GM23338 (cell line): Measurements from ENCODE around the gene IL2. TPM values are rescaled to one million over a fixed set of nuclear protein-coding genes. Genes with fewer than 3 reads are reported as not detected.

Experiments
- ATAC-seq: fragments of 200-7000 bp; cut with Tn5 transposase; 3 replicates; pipeline ENCODE4 v1.9.1; 2020
- DNase-seq: peaks from one replicate; pipeline ENCODE4 v3.0.0-alpha.2; 2015; ENCODE audit warnings: low spot score
- H2AFZ ChIP-seq: fragments of 200-600 bp; sonication (generic); 2 replicates; pipeline ENCODE4 v1.8.0; 2016; ENCODE audit warnings: antibody characterized with exemption, mild to moderate bottlenecking, moderate library complexity
- H3F3A ChIP-seq: fragments of 200-600 bp; sonication (generic); replicated peaks from 2 replicates; pipeline ENCODE4 v1.8.0; 2017; ENCODE audit warnings: antibody characterized with exemption, mixed run types, low read depth
- H3K27ac ChIP-seq: fragments of 200-600 bp; sonication (generic); 2 replicates; pipeline ENCODE4 v1.6.1; 2016; ENCODE audit warnings: low read depth
- H3K27me3 ChIP-seq: fragments of 200-600 bp; sonication (generic); 2 replicates; pipeline ENCODE4 v1.8.0; 2016; ENCODE audit warnings: mild to moderate bottlenecking, mixed run types, moderate library complexity; ENCODE audit not compliant: insufficient read depth
- H3K36me3 ChIP-seq: fragments of 200-600 bp; sonication (generic); 2 replicates; pipeline ENCODE4 v1.8.0; 2016; ENCODE audit warnings: mild to moderate bottlenecking; ENCODE audit not compliant: insufficient read depth
- H3K4me1 ChIP-seq: fragments of 200-600 bp; sonication (generic); 2 replicates; pipeline ENCODE4 v1.8.0; 2016; ENCODE audit warnings: mild to moderate bottlenecking, moderate library complexity; ENCODE audit not compliant: insufficient read depth
- H3K4me2 ChIP-seq: fragments of 200-600 bp; sonication (generic); 2 replicates; pipeline ENCODE4 v1.7.1; 2017; ENCODE audit warnings: mixed run types
- H3K4me3 ChIP-seq: fragments of 200-600 bp; sonication (generic); 2 replicates; pipeline ENCODE4 v1.6.1; 2016; ENCODE audit warnings: mixed run types
- H3K79me2 ChIP-seq: fragments of 200-600 bp; sonication (generic); replicated peaks from 2 replicates; pipeline ENCODE4 v1.8.0; 2017; ENCODE audit warnings: mild to moderate bottlenecking; ENCODE audit not compliant: insufficient read depth
- H3K9me2 ChIP-seq: fragments of 200-600 bp; sonication (generic); 2 replicates; pipeline ENCODE4 v1.8.0; 2017; ENCODE audit not compliant: insufficient read depth
- H4K20me1 ChIP-seq: fragments of 200-600 bp; sonication (generic); replicated peaks from 2 replicates; pipeline ENCODE4 v1.8.0; 2017; ENCODE audit warnings: mild to moderate bottlenecking; ENCODE audit not compliant: insufficient read depth
- H3K27ac Mint-ChIP-seq: 2 replicates; pipeline ENCODE4 v1.8.0; 2020; ENCODE audit warnings: inconsistent platforms, mild to moderate bottlenecking, moderate library complexity, mixed read lengths
- H3K27me3 Mint-ChIP-seq: 3 replicates; pipeline ENCODE4 v1.8.0; 2022; ENCODE audit warnings: low read depth, mild to moderate bottlenecking, moderate library complexity, mixed read lengths, inconsistent platforms; ENCODE audit not compliant: insufficient read depth, poor library complexity
- H3K36me3 Mint-ChIP-seq: 3 replicates; pipeline ENCODE4 v1.8.0; 2021; ENCODE audit warnings: low read depth, mild to moderate bottlenecking, inconsistent platforms, moderate library complexity, mixed read lengths
- H3K4me1 Mint-ChIP-seq: 3 replicates; pipeline ENCODE4 v1.8.0; 2020; ENCODE audit warnings: mild to moderate bottlenecking, inconsistent platforms, mixed read lengths
- H3K4me3 Mint-ChIP-seq: 3 replicates; pipeline ENCODE4 v1.8.0; 2021; ENCODE audit warnings: moderate library complexity, mild to moderate bottlenecking, inconsistent platforms, mixed read lengths
- H3K9me3 Mint-ChIP-seq: 3 replicates; pipeline ENCODE4 v1.8.0; 2020; ENCODE audit warnings: moderate library complexity, mild to moderate bottlenecking, inconsistent platforms, mixed read lengths
- CREB1 ChIP-seq: fragments of 250-450 bp; sonication (Bioruptor Pico); IDR thresholded peaks from 2 replicates; pipeline ENCODE4 v1.5.0; 2020; ENCODE audit warnings: low read depth, mild to moderate bottlenecking, moderate library complexity
- CTCF ChIP-seq, 2 experiments: fragments of 200-600 bp in 1 of 2; sonication (generic) in 1 of 2; conservative IDR thresholded peaks; 2 replicates each; pipeline versions ENCODE4 v1.5.1 to v1.6.1; 2016 to 2017; ENCODE audit warnings: antibody characterized with exemption in 2 of 2, low read depth in 2 of 2, mild to moderate bottlenecking in 2 of 2, moderate library complexity in 1 of 2
- ETS1 ChIP-seq: IDR thresholded peaks from 2 replicates; pipeline ENCODE4 v1.6.1; 2016; ENCODE audit warnings: antibody characterized with exemption
- EZH2phosphoT487 ChIP-seq: fragments of 200-600 bp; sonication (generic); IDR thresholded peaks from one replicate; pipeline ENCODE4 v1.8.1; 2018; ENCODE audit warnings: antibody characterized with exemption; ENCODE audit not compliant: unreplicated experiment
- JUNB ChIP-seq: IDR thresholded peaks from one replicate; pipeline ENCODE4 v1.6.1; 2016; ENCODE audit warnings: antibody characterized with exemption; ENCODE audit not compliant: unreplicated experiment
- NANOG ChIP-seq: IDR thresholded peaks from 2 replicates; pipeline ENCODE4 v1.6.1; 2016; ENCODE audit warnings: antibody characterized with exemption, borderline replicate concordance
- POLR2AphosphoS5 ChIP-seq: IDR thresholded peaks from 2 replicates; pipeline ENCODE4 v1.6.1; 2016; ENCODE audit warnings: antibody characterized with exemption, low read depth
- REST ChIP-seq: IDR thresholded peaks from one replicate; pipeline ENCODE4 v1.6.1; 2018; ENCODE audit warnings: antibody characterized with exemption; ENCODE audit not compliant: unreplicated experiment
- ZNF114 ChIP-seq: fragments of 250-450 bp; sonication (Bioruptor Pico); IDR thresholded peaks from 2 replicates; pipeline ENCODE4 v1.5.0; 2020; ENCODE audit warnings: mild to moderate bottlenecking, moderate library complexity
- ZNF331 ChIP-seq: fragments of 250-450 bp; sonication (Bioruptor Pico); IDR thresholded peaks from 2 replicates; pipeline ENCODE4 v1.5.0; 2020; ENCODE audit warnings: low read depth, mild to moderate bottlenecking, moderate library complexity
- polyA plus RNA-seq: library from polyadenylated mRNA; unstranded; fragments of >200 nt; fragmentation: Nextera tagmentation; extraction: Ambion mirVana; gene quantifications from 2 replicates; pipeline ENCODE4 v1.2.1, GENCODE V29; 2016
- total RNA-seq: library from RNA; depleted of rRNA; stranded (reverse); fragments of >200 nt; shearing (Covaris generic); gene quantifications from 2 replicates; pipeline ENCODE4 v1.2.3, GENCODE V29; 2014

Gene IL2
- total and polyA plus RNA-seq, 2 experiments from 2014 or later: not detected

GRCh38 chr4:122434285-122434684, 22.2 kb downstream of the IL2 start (continued):
- TF ChIP-seq POLR2AphosphoS5 (no peak), REST (no peak), EZH2phosphoT487 (no peak), ETS1 (no peak)

GRCh38 chr4:122431351-122431750, 25.2 kb downstream of the IL2 start:
- no peaks in the 10 kb centered on the region for H3K27me3 Mint-ChIP-seq
- H3K36me3 Mint-ChIP-seq: no peaks in the 10 kb centered on the region
- Histone ChIP-seq H3F3A (no peaks in the 10 kb centered on the region), H4K20me1 (no peaks in the 10 kb centered on the region), H3K4me2 (no peak overlapping the region), H3K27me3 (no peaks in the 10 kb centered on the region), H3K9me2 (no peaks in the 10 kb centered on the region), H3K4me3 (no peak overlapping the region), H3K27ac (no peak overlapping the region), H3K36me3 (no peaks in the 10 kb centered on the region), H3K4me1 (no peaks in the 10 kb centered on the region), H3K79me2 (no peaks in the 10 kb centered on the region), H2AFZ (no peak overlapping the region)
- no peak overlapping the region for H3K27ac Mint-ChIP-seq
- H3K4me3 Mint-ChIP-seq: no peak overlapping the region
- DNase-seq (no peak), ATAC-seq (no peak)
- no peaks in the 10 kb centered on the region for H3K9me3 Mint-ChIP-seq
- H3K4me1 Mint-ChIP-seq: no peaks in the 10 kb centered on the region
- no peak for TF ChIP-seq CREB1 (CRISPR knock-in tag)
- TF ChIP-seq CTCF (conservative IDR thresholded peaks at IDR 0.05; ENCODE audit: low read depth in 2 of 2): no peak
- no peak for TF ChIP-seq ETS1
- TF ChIP-seq EZH2phosphoT487: no peak
- no peak for TF ChIP-seq JUNB
- no peak for TF ChIP-seq ZNF114
- no peak for TF ChIP-seq ZNF331
- TF ChIP-seq REST: no peak
- TF ChIP-seq NANOG: no peak
